ENCODE measurements around the gene EPN1. TPM values are rescaled to one million over a fixed set of nuclear protein-coding genes. Genes with fewer than 3 reads are reported as not detected.
A peak's percentile ranks its signal among the peaks of the same experiment; 100 is the strongest.

EPN1 gene
- polyA plus RNA-seq, 1 of the 3 experiments (the other 2 are of a cell fraction) = 134 TPM

DNA sequence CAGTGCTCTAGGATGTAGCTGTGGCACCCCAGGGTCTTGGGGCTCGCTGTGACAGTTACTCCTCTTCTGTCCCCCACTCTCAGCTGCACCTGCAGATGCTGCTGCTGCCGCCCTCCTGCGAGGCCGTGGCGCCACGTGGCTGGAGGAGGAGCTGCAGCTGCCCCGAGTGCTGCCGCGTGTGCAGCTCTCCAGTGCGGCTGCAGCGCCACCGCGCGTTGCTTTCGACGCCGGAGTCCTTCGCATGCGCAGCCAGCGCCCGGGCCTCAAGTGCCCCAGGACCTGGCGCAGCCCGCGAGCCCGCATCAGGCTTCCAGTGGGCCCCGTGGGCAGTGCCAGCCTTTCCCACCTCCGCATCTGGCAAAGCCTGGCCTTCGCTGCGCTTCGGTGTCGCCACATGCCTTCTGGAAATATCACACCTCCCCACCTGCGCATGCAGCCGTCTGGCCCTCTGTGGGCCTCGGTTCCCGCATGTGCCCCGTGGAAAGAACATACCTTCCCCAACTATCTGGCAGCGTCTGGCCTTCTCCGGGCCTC lies 34.9 kb upstream of the EPN1 start:
- H3K4me2 ChIP-seq = peak overlapping the region; percentile 95
- ChIA-PET POLR2A (interaction anchor here (0.6 to 1.0 kb wide), 3 partner anchors 14 to 153 kb away, joined by 3 to 4 read pairs (median 4); partner anchors contain the start of gene ZNF524), CTCF (interaction anchor here (0.7 to 5.0 kb wide), 12 partner anchors 8 to 462 kb away, joined by 3 to 28 read pairs (median 4); partner anchors contain the start of gene ZNF784)
- H3K9me3 ChIP-seq = no peaks in the 10 kb centered on the region
- H3K27ac ChIP-seq (ENCODE audit: low read depth in 2 of 2, low read length in 1 of 2) = peak overlapping the region; percentile 85 to 88
- peak overlapping the region; percentile 86 for H3K9ac ChIP-seq
- H2AFZ ChIP-seq (ENCODE audit: low read depth) = peak overlapping the region; percentile 49; the same call in 1 of the 2 replicates
- H3K27me3 ChIP-seq (ENCODE audit: insufficient read depth) = no peaks in the 10 kb centered on the region
- WGBS (ENCODE audit: low lambda C conversion rate) = 55% methylated on average over 22 of the region's 38 CpGs
- peaks cover 27% of the 10 kb centered on the region for H3F3A ChIP-seq (replicated peaks; ENCODE audit: insufficient read depth)
- no peaks in the 10 kb centered on the region for H4K20me1 ChIP-seq (ENCODE audit: insufficient read depth)
- peaks cover 15 to 48% of the 10 kb centered on the region in 2 experiments; a peak in 1 of 4 replicates for H3K4me1 ChIP-seq (ENCODE audit: control insufficient read depth in 1 of 2, insufficient read depth in 2 of 2, low read depth in 1 of 2, low read length in 1 of 2)
- peak overlapping the region; percentile 53 to 81 for H3K4me3 ChIP-seq (ENCODE audit: low read depth in 2 of 2, low read length in 1 of 2)
- peaks cover 95% of the 10 kb centered on the region for H3K79me2 ChIP-seq (ENCODE audit: insufficient read depth)
- H3K36me3 ChIP-seq (replicated peaks in 1 of 2; ENCODE audit: control insufficient read depth in 1 of 2, insufficient read depth in 2 of 2, low read length in 1 of 2) = peaks cover 6 to 10% of the 10 kb centered on the region in 2 experiments
- TF ChIP-seq RAD21 (IDR thresholded peaks at IDR 0.05; ENCODE audit: low read length) (peak; percentile 48), GABPA (IDR thresholded peaks at IDR 0.05; ENCODE audit: low read depth) (no peak), EZH2phosphoT487 (IDR thresholded peaks at IDR 0.05; ENCODE audit: borderline replicate concordance, low read depth) (no peak), NRF1 (IDR thresholded peaks at IDR 0.05; ENCODE audit: low read depth, low read length) (peak; percentile 58; the same call in 1 of the 2 replicates), FOXJ3 (CRISPR knock-in tag; IDR thresholded peaks at IDR 0.05) (peak; percentile 57; the same call in 1 of the 2 replicates), RCOR1 (IDR thresholded peaks at IDR 0.05; ENCODE audit: low read length) (0 out of 2 replicates have a peak, but pooled peaks have one; percentile 29), SMC3 (IDR thresholded peaks at IDR 0.05; ENCODE audit: low read depth, low read length) (peak; percentile 16; the same call in 1 of the 2 replicates), JUND (IDR thresholded peaks at IDR 0.05) (no peak), CHD2 (IDR thresholded peaks at IDR 0.05; ENCODE audit: low read length, partially characterized antibody) (peak; percentile 66), MXI1 (IDR thresholded peaks at IDR 0.05; ENCODE audit: low read depth, low read length) (peak; percentile 91), SIN3A (IDR thresholded peaks at IDR 0.05; ENCODE audit: borderline replicate concordance, low read depth, low read length) (peak; percentile 57; the same call in 1 of the 2 replicates), ELF1 (IDR thresholded peaks at IDR 0.05) (no peak), TCF12 (IDR thresholded peaks at IDR 0.05) (no peak), RFX5 (IDR thresholded peaks at IDR 0.05; ENCODE audit: low read length) (no peak)
- TF ChIP-seq, protein P1, sequence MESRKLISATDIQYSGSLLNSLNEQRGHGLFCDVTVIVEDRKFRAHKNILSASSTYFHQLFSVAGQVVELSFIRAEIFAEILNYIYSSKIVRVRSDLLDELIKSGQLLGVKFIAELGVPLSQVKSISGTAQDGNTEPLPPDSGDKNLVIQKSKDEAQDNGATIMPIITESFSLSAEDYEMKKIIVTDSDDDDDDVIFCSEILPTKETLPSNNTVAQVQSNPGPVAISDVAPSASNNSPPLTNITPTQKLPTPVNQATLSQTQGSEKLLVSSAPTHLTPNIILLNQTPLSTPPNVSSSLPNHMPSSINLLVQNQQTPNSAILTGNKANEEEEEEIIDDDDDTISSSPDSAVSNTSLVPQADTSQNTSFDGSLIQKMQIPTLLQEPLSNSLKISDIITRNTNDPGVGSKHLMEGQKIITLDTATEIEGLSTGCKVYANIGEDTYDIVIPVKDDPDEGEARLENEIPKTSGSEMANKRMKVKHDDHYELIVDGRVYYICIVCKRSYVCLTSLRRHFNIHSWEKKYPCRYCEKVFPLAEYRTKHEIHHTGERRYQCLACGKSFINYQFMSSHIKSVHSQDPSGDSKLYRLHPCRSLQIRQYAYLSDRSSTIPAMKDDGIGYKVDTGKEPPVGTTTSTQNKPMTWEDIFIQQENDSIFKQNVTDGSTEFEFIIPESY (IDR thresholded peaks at IDR 0.05; ENCODE audit: borderline replicate concordance, low read depth) = no peak
- TF ChIP-seq, protein P2, sequence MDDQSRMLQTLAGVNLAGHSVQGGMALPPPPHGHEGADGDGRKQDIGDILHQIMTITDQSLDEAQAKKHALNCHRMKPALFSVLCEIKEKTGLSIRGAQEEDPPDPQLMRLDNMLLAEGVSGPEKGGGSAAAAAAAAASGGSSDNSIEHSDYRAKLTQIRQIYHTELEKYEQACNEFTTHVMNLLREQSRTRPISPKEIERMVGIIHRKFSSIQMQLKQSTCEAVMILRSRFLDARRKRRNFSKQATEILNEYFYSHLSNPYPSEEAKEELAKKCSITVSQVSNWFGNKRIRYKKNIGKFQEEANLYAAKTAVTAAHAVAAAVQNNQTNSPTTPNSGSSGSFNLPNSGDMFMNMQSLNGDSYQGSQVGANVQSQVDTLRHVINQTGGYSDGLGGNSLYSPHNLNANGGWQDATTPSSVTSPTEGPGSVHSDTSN (IDR thresholded peaks at IDR 0.05) = 0 out of 2 replicates have a peak, but pooled peaks have one; percentile 5
- TF ChIP-seq, protein P3, sequence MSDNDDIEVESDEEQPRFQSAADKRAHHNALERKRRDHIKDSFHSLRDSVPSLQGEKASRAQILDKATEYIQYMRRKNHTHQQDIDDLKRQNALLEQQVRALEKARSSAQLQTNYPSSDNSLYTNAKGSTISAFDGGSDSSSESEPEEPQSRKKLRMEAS (IDR thresholded peaks at IDR 0.05; ENCODE audit: low read depth) = peak; percentile 99
- TF ChIP-seq, protein P4, sequence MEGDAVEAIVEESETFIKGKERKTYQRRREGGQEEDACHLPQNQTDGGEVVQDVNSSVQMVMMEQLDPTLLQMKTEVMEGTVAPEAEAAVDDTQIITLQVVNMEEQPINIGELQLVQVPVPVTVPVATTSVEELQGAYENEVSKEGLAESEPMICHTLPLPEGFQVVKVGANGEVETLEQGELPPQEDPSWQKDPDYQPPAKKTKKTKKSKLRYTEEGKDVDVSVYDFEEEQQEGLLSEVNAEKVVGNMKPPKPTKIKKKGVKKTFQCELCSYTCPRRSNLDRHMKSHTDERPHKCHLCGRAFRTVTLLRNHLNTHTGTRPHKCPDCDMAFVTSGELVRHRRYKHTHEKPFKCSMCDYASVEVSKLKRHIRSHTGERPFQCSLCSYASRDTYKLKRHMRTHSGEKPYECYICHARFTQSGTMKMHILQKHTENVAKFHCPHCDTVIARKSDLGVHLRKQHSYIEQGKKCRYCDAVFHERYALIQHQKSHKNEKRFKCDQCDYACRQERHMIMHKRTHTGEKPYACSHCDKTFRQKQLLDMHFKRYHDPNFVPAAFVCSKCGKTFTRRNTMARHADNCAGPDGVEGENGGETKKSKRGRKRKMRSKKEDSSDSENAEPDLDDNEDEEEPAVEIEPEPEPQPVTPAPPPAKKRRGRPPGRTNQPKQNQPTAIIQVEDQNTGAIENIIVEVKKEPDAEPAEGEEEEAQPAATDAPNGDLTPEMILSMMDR (IDR thresholded peaks at IDR 0.05) = peak; percentile 59
- TF ChIP-seq, protein P5, sequence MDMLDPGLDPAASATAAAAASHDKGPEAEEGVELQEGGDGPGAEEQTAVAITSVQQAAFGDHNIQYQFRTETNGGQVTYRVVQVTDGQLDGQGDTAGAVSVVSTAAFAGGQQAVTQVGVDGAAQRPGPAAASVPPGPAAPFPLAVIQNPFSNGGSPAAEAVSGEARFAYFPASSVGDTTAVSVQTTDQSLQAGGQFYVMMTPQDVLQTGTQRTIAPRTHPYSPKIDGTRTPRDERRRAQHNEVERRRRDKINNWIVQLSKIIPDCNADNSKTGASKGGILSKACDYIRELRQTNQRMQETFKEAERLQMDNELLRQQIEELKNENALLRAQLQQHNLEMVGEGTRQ (IDR thresholded peaks at IDR 0.05; ENCODE audit: borderline replicate concordance, low read depth, low read length) = peak; percentile 32; the same call in 1 of the 2 replicates
- TF ChIP-seq, protein P6, sequence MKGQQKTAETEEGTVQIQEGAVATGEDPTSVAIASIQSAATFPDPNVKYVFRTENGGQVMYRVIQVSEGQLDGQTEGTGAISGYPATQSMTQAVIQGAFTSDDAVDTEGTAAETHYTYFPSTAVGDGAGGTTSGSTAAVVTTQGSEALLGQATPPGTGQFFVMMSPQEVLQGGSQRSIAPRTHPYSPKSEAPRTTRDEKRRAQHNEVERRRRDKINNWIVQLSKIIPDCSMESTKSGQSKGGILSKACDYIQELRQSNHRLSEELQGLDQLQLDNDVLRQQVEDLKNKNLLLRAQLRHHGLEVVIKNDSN (IDR thresholded peaks at IDR 0.05; ENCODE audit: borderline replicate concordance, low read depth) = peak; percentile 62; the same call in 1 of the 2 replicates
- TF ChIP-seq, protein P7, sequence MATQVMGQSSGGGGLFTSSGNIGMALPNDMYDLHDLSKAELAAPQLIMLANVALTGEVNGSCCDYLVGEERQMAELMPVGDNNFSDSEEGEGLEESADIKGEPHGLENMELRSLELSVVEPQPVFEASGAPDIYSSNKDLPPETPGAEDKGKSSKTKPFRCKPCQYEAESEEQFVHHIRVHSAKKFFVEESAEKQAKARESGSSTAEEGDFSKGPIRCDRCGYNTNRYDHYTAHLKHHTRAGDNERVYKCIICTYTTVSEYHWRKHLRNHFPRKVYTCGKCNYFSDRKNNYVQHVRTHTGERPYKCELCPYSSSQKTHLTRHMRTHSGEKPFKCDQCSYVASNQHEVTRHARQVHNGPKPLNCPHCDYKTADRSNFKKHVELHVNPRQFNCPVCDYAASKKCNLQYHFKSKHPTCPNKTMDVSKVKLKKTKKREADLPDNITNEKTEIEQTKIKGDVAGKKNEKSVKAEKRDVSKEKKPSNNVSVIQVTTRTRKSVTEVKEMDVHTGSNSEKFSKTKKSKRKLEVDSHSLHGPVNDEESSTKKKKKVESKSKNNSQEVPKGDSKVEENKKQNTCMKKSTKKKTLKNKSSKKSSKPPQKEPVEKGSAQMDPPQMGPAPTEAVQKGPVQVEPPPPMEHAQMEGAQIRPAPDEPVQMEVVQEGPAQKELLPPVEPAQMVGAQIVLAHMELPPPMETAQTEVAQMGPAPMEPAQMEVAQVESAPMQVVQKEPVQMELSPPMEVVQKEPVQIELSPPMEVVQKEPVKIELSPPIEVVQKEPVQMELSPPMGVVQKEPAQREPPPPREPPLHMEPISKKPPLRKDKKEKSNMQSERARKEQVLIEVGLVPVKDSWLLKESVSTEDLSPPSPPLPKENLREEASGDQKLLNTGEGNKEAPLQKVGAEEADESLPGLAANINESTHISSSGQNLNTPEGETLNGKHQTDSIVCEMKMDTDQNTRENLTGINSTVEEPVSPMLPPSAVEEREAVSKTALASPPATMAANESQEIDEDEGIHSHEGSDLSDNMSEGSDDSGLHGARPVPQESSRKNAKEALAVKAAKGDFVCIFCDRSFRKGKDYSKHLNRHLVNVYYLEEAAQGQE (IDR thresholded peaks at IDR 0.05; ENCODE audit: low read depth, low read length) = no peak
- H3K9me2 ChIP-seq = no peaks in the 10 kb centered on the region
- peak; percentile 83 for DNase-seq

All from SK-N-SH (cell line).